Epithelial cell of esophagus (primary cell): ENCODE results near the gene SIDT1.

ENCODE experiments used
- DNase-seq: peaks from one replicate; pipeline ENCODE4 v3.0.0; 2010; ENCODE audit warnings: low read depth
- H3K4me3 ChIP-seq: 2 replicates; pipeline ENCODE4 v1.5.1; 2011; ENCODE audit warnings: mild to moderate bottlenecking, low read length, control low read depth
- TF ChIP-seq, protein P1 (sequence below): IDR thresholded peaks from 2 replicates; pipeline ENCODE4 v1.5.1; 2011; ENCODE audit warnings: low read depth, mild to moderate bottlenecking, low read length, control low read depth, inconsistent platforms; ENCODE audit not compliant: insufficient read depth; ENCODE audit errors: missing control alignments

The SIDT1 gene

DNA sequence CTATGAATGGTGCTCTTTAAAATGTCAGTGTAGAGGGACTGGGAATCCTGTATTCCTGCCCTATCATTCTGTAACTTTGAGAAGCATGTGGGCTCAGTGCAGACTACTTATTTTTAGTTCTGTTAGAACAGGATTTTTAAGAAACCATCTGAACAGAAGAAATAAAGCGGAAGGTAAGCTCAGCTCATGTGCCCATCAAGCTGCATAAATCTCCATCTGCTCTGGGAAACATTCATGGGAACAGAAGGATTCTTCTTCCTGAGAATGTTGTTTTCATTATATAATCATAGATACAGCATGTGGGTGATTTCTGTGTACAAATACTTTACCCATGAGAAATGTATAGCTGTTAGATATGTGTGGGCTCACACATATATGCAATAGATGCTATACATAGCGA is 69.9 kb downstream of the SIDT1 start:
- TF ChIP-seq, protein P1, sequence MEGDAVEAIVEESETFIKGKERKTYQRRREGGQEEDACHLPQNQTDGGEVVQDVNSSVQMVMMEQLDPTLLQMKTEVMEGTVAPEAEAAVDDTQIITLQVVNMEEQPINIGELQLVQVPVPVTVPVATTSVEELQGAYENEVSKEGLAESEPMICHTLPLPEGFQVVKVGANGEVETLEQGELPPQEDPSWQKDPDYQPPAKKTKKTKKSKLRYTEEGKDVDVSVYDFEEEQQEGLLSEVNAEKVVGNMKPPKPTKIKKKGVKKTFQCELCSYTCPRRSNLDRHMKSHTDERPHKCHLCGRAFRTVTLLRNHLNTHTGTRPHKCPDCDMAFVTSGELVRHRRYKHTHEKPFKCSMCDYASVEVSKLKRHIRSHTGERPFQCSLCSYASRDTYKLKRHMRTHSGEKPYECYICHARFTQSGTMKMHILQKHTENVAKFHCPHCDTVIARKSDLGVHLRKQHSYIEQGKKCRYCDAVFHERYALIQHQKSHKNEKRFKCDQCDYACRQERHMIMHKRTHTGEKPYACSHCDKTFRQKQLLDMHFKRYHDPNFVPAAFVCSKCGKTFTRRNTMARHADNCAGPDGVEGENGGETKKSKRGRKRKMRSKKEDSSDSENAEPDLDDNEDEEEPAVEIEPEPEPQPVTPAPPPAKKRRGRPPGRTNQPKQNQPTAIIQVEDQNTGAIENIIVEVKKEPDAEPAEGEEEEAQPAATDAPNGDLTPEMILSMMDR: no peak
- no peak overlapping the region for H3K4me3 ChIP-seq
- DNase-seq: no peak

GRCh38 chr3:113602836-113603235 is 70.5 kb downstream of the SIDT1 start:
- no peak overlapping the region for H3K4me3 ChIP-seq
- TF ChIP-seq, protein P1: no peak
- DNase-seq: no peak

- DNase-seq: no peak
- no peak overlapping the region for H3K4me3 ChIP-seq
- TF ChIP-seq, protein P1: no peak
Observed at GRCh38 chr3:113606539-113607218, 74.3 kb downstream of the SIDT1 start.

DNA sequence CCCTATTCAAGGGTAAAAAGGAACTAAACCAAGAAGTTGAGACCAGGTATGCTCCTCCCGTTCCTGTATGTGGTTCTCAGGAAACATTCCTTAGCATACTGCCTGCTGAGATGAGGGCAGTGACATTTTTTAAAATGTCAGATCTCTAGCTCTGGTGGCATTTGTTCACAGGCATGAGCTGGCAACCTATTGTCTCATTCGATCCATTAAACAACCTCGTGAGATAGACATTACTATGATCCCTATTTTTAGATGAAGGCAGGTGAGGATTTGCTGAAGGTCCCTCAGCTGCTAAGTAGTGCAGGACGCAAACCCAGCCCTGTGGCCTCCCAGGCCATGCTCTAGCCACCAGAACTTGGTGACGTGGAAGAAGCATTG is 74.9 kb downstream of the SIDT1 start:
- TF ChIP-seq, protein P1: no peak
- DNase-seq: no peak
- no peak overlapping the region for H3K4me3 ChIP-seq

GRCh38 chr3:113614402-113614801 is 82.0 kb downstream of the SIDT1 start:
- DNase-seq: no peak

DNA sequence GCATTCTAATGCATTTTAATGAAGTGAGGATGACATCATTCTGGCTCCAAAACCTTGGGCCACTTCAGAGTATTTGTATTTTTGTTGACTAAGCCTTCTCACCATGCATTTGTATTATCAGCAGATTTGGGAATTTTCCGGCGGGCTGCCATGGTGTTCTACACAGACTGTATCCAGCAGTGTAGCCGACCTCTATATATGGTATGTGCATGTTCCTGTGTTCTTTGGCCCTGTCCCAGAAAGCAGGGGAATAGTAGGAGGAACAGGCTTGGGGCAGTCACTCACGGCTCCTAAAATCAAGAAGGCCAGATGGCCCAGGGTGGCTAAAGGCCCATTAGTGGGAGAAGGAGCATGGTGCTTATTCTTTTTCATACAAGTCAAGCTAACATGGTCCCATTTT is 83.6 kb downstream of the SIDT1 start:
- H3K4me3 ChIP-seq: no peak overlapping the region
- TF ChIP-seq, protein P1: no peak
- no peak for DNase-seq

More at GRCh38 chr3:113614402-113614801, 82.0 kb downstream of the SIDT1 start:
- H3K4me3 ChIP-seq: no peak overlapping the region
- TF ChIP-seq, protein P1: no peak

DNA sequence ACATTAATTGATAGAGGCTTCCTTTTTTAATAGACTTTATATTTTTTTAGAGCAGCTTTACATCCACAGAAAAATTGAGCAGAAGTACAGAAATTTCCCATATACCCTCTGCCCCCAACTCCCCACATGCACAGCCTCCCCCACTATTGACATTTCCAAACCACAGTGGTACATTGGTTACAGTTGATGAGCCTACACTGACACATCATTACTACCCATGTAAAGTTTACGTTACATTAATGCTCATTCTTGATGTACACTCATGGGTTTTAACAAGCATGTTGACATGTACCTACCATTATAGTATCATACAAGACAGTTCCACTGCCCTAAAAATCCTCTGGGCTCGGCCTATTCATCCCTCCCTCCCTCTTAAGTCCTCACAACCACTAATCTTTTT is 85.4 kb downstream of the SIDT1 start:
- no peak overlapping the region for H3K4me3 ChIP-seq
- no peak for DNase-seq
- TF ChIP-seq, protein P1: no peak
